Trophoblast cell (in vitro differentiated cells and primary cell): ENCODE data around the gene MAPT.
A peak's percentile ranks its signal among the peaks of the same experiment; 100 is the strongest.

Experiments used
- DNase-seq, 2 donors: peaks; one replicate each; pipeline ENCODE4 v3.0.0-alpha.2; 2016
- H2AFZ ChIP-seq: 2 replicates; pipeline ENCODE4 v1.6.1; 2013; ENCODE audit warnings: low read length, moderate library complexity, mild to moderate bottlenecking; ENCODE audit not compliant: insufficient read depth, poor library complexity
- H2AK5ac ChIP-seq: 2 replicates; pipeline ENCODE4 v1.6.1; 2013; ENCODE audit warnings: mild to moderate bottlenecking, low read length
- H2BK120ac ChIP-seq: 2 replicates; pipeline ENCODE4 v1.6.1; 2013; ENCODE audit warnings: low read length, mild to moderate bottlenecking, moderate library complexity; ENCODE audit not compliant: insufficient read depth, poor library complexity
- H2BK12ac ChIP-seq: 2 replicates; pipeline ENCODE4 v1.6.1; 2013; ENCODE audit warnings: mild to moderate bottlenecking, low read length, moderate library complexity
- H2BK5ac ChIP-seq: 2 replicates; pipeline ENCODE4 v1.6.1; 2013; ENCODE audit warnings: low read length, low read depth, moderate library complexity, mild to moderate bottlenecking; ENCODE audit not compliant: poor library complexity
- H3K14ac ChIP-seq: 2 replicates; pipeline ENCODE4 v1.6.1; 2013; ENCODE audit warnings: mild to moderate bottlenecking, low read length
- H3K18ac ChIP-seq: 2 replicates; pipeline ENCODE4 v1.6.1; 2013; ENCODE audit warnings: mild to moderate bottlenecking, low read length
- H3K23ac ChIP-seq: 2 replicates; pipeline ENCODE4 v1.6.1; 2013; ENCODE audit warnings: low read length
- H3K27ac ChIP-seq: 2 replicates; pipeline ENCODE4 v1.5.1; 2013; ENCODE audit warnings: low read depth, mild to moderate bottlenecking, inconsistent platforms, low read length, moderate library complexity
- H3K27me3 ChIP-seq: 2 replicates; pipeline ENCODE4 v1.6.1; 2013; ENCODE audit warnings: inconsistent platforms, mild to moderate bottlenecking, low read length, moderate library complexity; ENCODE audit not compliant: insufficient read depth
- H3K36me3 ChIP-seq, 2 experiments: 1 replicate in 1 of 2; 2 replicates in 1 of 2; pipeline ENCODE4 v1.6.1; 2013; ENCODE audit warnings: low read length in 2 of 2, mild to moderate bottlenecking in 2 of 2, moderate library complexity in 1 of 2; ENCODE audit not compliant: insufficient read depth in 2 of 2, control insufficient read depth in 1 of 2
- H3K4ac ChIP-seq: 2 replicates; pipeline ENCODE4 v1.6.1; 2013; ENCODE audit warnings: low read depth, mild to moderate bottlenecking, low read length, moderate library complexity
- H3K4me1 ChIP-seq, 2 experiments: 1 replicate in 1 of 2; 2 replicates in 1 of 2; pipeline ENCODE4 v1.6.1; 2013; ENCODE audit warnings: low read length in 2 of 2, mild to moderate bottlenecking in 2 of 2, moderate library complexity in 1 of 2; ENCODE audit not compliant: insufficient read depth in 2 of 2, control insufficient read depth in 1 of 2
- H3K4me2 ChIP-seq: 2 replicates; pipeline ENCODE4 v1.6.1; 2013; ENCODE audit warnings: inconsistent platforms, mild to moderate bottlenecking, low read length, moderate library complexity
- H3K4me3 ChIP-seq: 2 replicates; pipeline ENCODE4 v1.5.1; 2013; ENCODE audit warnings: mild to moderate bottlenecking, low read depth, low read length, inconsistent platforms
- H3K79me1 ChIP-seq: one replicate; pipeline ENCODE4 v1.6.1; 2013; ENCODE audit warnings: low read length
- H3K79me2 ChIP-seq: 2 replicates; pipeline ENCODE4 v1.6.1; 2013; ENCODE audit warnings: low read length, mild to moderate bottlenecking; ENCODE audit not compliant: control insufficient read depth, insufficient read depth, poor library complexity
- H3K9ac ChIP-seq: 2 replicates; pipeline ENCODE4 v1.6.1; 2013; ENCODE audit warnings: mild to moderate bottlenecking, low read length
- H3K9me3 ChIP-seq: 2 replicates; pipeline ENCODE4 v1.6.1; 2013; ENCODE audit warnings: low read depth, mild to moderate bottlenecking, control low read depth, inconsistent platforms, low read length; ENCODE audit not compliant: insufficient read depth
- H4K12ac ChIP-seq: 2 replicates; pipeline ENCODE4 v1.6.1; 2013; ENCODE audit warnings: low read depth, mild to moderate bottlenecking, low read length, moderate library complexity
- H4K8ac ChIP-seq: 2 replicates; pipeline ENCODE4 v1.6.1; 2013; ENCODE audit warnings: low read depth, mild to moderate bottlenecking, low read length, moderate library complexity
- H4K91ac ChIP-seq: one replicate; pipeline ENCODE4 v1.6.1; 2013; ENCODE audit warnings: low read depth, mild to moderate bottlenecking, low read length, moderate library complexity
- WGBS: extraction: QIAGEN DNeasy Blood & Tissue Kit; methylation state at CpG from one replicate; pipeline ENCODE4 v1.1.7; 2013; ENCODE audit warnings: missing lambda C conversion rate; ENCODE audit not compliant: insufficient read length, insufficient coverage; ENCODE audit errors: extremely low coverage; 5-methylcytosine and 5-hydroxymethylcytosine counted together

The MAPT gene

DNA sequence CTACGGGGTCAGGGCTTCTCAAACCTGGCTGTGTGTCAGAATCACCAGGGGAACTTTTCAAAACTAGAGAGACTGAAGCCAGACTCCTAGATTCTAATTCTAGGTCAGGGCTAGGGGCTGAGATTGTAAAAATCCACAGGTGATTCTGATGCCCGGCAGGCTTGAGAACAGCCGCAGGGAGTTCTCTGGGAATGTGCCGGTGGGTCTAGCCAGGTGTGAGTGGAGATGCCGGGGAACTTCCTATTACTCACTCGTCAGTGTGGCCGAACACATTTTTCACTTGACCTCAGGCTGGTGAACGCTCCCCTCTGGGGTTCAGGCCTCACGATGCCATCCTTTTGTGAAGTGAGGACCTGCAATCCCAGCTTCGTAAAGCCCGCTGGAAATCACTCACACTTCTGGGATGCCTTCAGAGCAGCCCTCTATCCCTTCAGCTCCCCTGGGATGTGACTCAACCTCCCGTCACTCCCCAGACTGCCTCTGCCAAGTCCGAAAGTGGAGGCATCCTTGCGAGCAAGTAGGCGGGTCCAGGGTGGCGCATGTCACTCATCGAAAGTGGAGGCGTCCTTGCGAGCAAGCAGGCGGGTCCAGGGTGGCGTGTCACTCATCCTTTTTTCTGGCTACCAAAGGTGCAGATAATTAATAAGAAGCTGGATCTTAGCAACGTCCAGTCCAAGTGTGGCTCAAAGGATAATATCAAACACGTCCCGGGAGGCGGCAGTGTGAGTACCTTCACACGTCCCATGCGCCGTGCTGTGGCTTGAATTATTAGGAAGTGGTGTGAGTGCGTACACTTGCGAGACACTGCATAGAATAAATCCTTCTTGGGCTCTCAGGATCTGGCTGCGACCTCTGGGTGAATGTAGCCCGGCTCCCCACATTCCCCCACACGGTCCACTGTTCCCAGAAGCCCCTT, 115.6 kb downstream of the MAPT start:
- H3K4me2 ChIP-seq, result no peak overlapping the region
- no peak overlapping the region for H4K91ac ChIP-seq
- H3K36me3 ChIP-seq, result no peaks in the 10 kb centered on the region
- no peak overlapping the region for H2BK120ac ChIP-seq
- peaks cover 10 to 17% of the 10 kb centered on the region in 2 experiments for H3K4me1 ChIP-seq
- no peak overlapping the region for H4K12ac ChIP-seq
- H2BK5ac ChIP-seq, result no peak overlapping the region
- no peak overlapping the region for H3K23ac ChIP-seq
- no peak overlapping the region for H2BK12ac ChIP-seq
- H3K79me1 ChIP-seq, result no peaks in the 10 kb centered on the region
- no peak overlapping the region for H4K8ac ChIP-seq
- H3K9ac ChIP-seq, result no peak overlapping the region
- H3K79me2 ChIP-seq, result no peaks in the 10 kb centered on the region
- no peak overlapping the region for H3K4ac ChIP-seq
- H3K18ac ChIP-seq, result no peak overlapping the region
- no peaks in the 10 kb centered on the region for H3K9me3 ChIP-seq
- peak; percentile 95 to 96 for DNase-seq
- no peak overlapping the region for H2AK5ac ChIP-seq
- no peak overlapping the region for H2AFZ ChIP-seq
- no CpG with 5 or more reads among the region's 33 CpGs for WGBS
- no peak overlapping the region for H3K27ac ChIP-seq
- no peak overlapping the region for H3K14ac ChIP-seq
- H3K27me3 ChIP-seq, result no peaks in the 10 kb centered on the region
- no peak overlapping the region for H3K4me3 ChIP-seq

DNA sequence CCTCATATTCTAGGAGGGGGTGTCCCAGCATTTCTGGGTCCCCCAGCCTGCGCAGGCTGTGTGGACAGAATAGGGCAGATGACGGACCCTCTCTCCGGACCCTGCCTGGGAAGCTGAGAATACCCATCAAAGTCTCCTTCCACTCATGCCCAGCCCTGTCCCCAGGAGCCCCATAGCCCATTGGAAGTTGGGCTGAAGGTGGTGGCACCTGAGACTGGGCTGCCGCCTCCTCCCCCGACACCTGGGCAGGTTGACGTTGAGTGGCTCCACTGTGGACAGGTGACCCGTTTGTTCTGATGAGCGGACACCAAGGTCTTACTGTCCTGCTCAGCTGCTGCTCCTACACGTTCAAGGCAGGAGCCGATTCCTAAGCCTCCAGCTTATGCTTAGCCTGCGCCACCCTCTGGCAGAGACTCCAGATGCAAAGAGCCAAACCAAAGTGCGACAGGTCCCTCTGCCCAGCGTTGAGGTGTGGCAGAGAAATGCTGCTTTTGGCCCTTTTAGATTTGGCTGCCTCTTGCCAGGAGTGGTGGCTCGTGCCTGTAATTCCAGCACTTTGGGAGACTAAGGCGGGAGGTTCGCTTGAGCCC, 116.3 kb downstream of the MAPT start:
- Histone ChIP-seq H2BK5ac (no peak overlapping the region), H3K27me3 (no peaks in the 10 kb centered on the region), H2AK5ac (no peak overlapping the region), H4K12ac (no peak overlapping the region), H3K79me2 (no peaks in the 10 kb centered on the region), H2BK12ac (no peak overlapping the region), H3K4me3 (no peak overlapping the region), H3K36me3 (no peaks in the 10 kb centered on the region), H4K91ac (no peak overlapping the region), H2BK120ac (no peak overlapping the region), H4K8ac (no peak overlapping the region), H3K23ac (no peak overlapping the region), H2AFZ (no peak overlapping the region), H3K14ac (no peak overlapping the region), H3K18ac (no peak overlapping the region), H3K9ac (no peak overlapping the region), H3K79me1 (no peaks in the 10 kb centered on the region), H3K4me2 (no peak overlapping the region), H3K4ac (no peak overlapping the region), H3K9me3 (no peaks in the 10 kb centered on the region), H3K27ac (no peak overlapping the region), H3K4me1 (peaks cover 10 to 17% of the 10 kb centered on the region in 2 experiments)
- peak; percentile 86 to 92 for DNase-seq
- WGBS, result no CpG with 5 or more reads among the region's 16 CpGs

DNA sequence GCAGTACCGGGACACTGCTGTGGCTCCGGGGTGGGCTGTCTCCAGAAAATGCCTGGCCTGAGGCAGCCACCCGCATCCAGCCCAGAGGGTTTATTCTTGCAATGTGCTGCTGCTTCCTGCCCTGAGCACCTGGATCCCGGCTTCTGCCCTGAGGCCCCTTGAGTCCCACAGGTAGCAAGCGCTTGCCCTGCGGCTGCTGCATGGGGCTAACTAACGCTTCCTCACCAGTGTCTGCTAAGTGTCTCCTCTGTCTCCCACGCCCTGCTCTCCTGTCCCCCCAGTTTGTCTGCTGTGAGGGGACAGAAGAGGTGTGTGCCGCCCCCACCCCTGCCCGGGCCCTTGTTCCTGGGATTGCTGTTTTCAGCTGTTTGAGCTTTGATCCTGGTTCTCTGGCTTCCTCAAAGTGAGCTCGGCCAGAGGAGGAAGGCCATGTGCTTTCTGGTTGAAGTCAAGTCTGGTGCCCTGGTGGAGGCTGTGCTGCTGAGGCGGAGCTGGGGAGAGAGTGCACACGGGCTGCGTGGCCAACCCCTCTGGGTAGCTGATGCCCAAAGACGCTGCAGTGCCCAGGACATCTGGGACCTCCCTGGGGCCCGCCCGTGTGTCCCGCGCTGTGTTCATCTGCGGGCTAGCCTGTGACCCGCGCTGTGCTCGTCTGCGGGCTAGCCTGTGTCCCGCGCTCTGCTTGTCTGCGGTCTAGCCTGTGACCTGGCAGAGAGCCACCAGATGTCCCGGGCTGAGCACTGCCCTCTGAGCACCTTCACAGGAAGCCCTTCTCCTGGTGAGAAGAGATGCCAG, 117.6 kb downstream of the MAPT start:
- Histone ChIP-seq H3K4me1 (peaks cover 10 to 17% of the 10 kb centered on the region in 2 experiments), H3K79me1 (no peaks in the 10 kb centered on the region), H3K23ac (no peak overlapping the region), H2BK5ac (no peak overlapping the region), H4K8ac (no peak overlapping the region), H3K27me3 (no peaks in the 10 kb centered on the region), H3K9me3 (no peaks in the 10 kb centered on the region), H3K27ac (no peak overlapping the region), H4K12ac (no peak overlapping the region), H4K91ac (no peak overlapping the region), H2BK12ac (no peak overlapping the region), H3K36me3 (no peaks in the 10 kb centered on the region), H3K9ac (no peak overlapping the region), H3K4me2 (no peak overlapping the region), H3K18ac (no peak overlapping the region), H3K79me2 (no peaks in the 10 kb centered on the region), H3K4me3 (no peak overlapping the region), H2AK5ac (no peak overlapping the region), H2BK120ac (no peak overlapping the region), H3K14ac (no peak overlapping the region), H2AFZ (no peak overlapping the region), H3K4ac (no peak overlapping the region)
- WGBS, result no CpG with 5 or more reads among the region's 28 CpGs
- peak; percentile 99 to 100 for DNase-seq

DNA sequence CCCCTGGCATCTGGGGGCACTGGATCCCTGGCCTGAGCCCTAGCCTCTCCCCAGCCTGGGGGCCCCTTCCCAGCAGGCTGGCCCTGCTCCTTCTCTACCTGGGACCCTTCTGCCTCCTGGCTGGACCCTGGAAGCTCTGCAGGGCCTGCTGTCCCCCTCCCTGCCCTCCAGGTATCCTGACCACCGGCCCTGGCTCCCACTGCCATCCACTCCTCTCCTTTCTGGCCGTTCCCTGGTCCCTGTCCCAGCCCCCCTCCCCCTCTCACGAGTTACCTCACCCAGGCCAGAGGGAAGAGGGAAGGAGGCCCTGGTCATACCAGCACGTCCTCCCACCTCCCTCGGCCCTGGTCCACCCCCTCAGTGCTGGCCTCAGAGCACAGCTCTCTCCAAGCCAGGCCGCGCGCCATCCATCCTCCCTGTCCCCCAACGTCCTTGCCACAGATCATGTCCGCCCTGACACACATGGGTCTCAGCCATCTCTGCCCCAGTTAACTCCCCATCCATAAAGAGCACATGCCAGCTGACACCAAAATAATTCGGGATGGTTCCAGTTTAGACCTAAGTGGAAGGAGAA, 118.2 kb downstream of the MAPT start:
- Histone ChIP-seq H3K9me3 (no peaks in the 10 kb centered on the region), H3K9ac (no peak overlapping the region), H3K36me3 (no peaks in the 10 kb centered on the region), H2BK12ac (no peak overlapping the region), H3K4me1 (peaks cover 10 to 17% of the 10 kb centered on the region in 2 experiments), H3K27me3 (no peaks in the 10 kb centered on the region), H3K27ac (no peak overlapping the region), H3K79me2 (no peaks in the 10 kb centered on the region), H4K91ac (no peak overlapping the region), H3K79me1 (no peaks in the 10 kb centered on the region), H3K4me2 (no peak overlapping the region), H4K8ac (no peak overlapping the region), H2AFZ (no peak overlapping the region), H4K12ac (no peak overlapping the region), H2AK5ac (no peak overlapping the region), H3K14ac (no peak overlapping the region), H3K23ac (no peak overlapping the region), H3K4ac (no peak overlapping the region), H2BK5ac (no peak overlapping the region), H3K4me3 (no peak overlapping the region), H2BK120ac (no peak overlapping the region), H3K18ac (no peak overlapping the region)
- WGBS, result no CpG with 5 or more reads among the region's 11 CpGs
- peak; percentile 42 to 46 for DNase-seq
